GM12865 (cell line): ENCODE results near the gene POLE.

ENCODE experiments used
- DNase-seq: peaks from one replicate; pipeline ENCODE4 v3.0.0; 2010; ENCODE audit warnings: low read depth
- H3K4me3 ChIP-seq: 2 replicates; pipeline ENCODE4 v1.5.1; 2011; ENCODE audit warnings: mild to moderate bottlenecking, low read depth, low read length, control low read depth
- CTCF ChIP-seq: IDR thresholded peaks from 2 replicates; pipeline ENCODE4 v1.5.1; 2011; ENCODE audit warnings: low read length, control low read depth, low read depth, inconsistent platforms; ENCODE audit not compliant: insufficient read depth; ENCODE audit errors: missing control alignments

Gene POLE

DNA sequence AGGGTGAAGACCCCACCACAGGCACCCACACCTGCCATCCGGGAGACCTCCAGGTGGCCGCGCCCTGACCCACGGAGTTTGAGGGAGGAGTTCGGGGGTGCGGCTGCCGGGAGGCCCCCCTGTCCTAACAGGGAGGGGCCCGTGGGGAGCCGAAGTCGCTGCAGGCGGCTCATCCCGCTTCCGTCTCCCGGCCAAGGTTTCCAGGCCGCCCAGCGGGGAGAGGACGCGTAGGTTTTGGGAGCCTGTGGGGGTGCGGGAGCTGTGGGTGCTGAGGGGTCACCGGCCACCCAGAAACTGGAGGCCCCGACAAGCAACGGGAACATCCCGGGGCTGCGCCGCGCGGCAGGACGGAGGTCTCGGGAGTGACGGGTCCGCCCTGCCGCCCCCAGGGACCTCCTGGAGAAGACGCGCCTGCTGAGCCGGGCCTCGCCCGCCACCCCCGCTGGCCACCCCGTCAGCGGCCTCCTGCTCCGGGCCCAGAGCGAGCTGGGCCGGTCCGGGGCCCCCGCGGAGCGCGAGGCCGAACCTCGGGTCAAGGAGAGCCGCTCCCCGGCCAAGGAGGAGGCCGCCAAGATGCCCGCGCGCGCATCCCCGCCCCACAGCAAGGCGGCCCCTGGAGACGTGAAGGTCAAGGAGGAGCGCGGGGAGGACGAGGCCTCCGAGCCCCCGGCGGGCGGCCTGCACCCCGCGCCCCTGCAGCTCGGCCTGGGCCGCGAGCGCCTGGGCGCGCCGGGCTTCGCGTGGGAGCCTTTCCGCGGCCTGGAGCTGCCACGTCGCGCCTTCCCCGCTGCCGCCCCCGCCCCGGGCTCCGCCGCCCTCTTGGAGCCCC is 104.3 kb downstream of the POLE start:
- TF ChIP-seq CTCF = no peak

GRCh38 chr12:132582058-132582420 is 105.1 kb downstream of the POLE start:
- no peak for DNase-seq
- TF ChIP-seq CTCF = no peak
- H3K4me3 ChIP-seq = no peak overlapping the region

More for the DNA sequence above, 104.3 kb downstream of the POLE start:
- H3K4me3 ChIP-seq = no peak overlapping the region
- DNase-seq = no peak

GRCh38 chr12:132581348-132582057 is 105.6 kb downstream of the POLE start:
- DNase-seq = no peak
- TF ChIP-seq CTCF = no peak
- H3K4me3 ChIP-seq = no peak overlapping the region

GRCh38 chr12:132580701-132581292 is 106.3 kb downstream of the POLE start:
- H3K4me3 ChIP-seq = no peak overlapping the region
- no peak for DNase-seq
- TF ChIP-seq CTCF = no peak

- no peak for DNase-seq
- H3K4me3 ChIP-seq = no peak overlapping the region
- TF ChIP-seq CTCF = no peak
Measured at GRCh38 chr12:132579744-132580143, 107.4 kb downstream of the POLE start.

- TF ChIP-seq CTCF = no peak
- DNase-seq = no peak
- no peak overlapping the region for H3K4me3 ChIP-seq
Measured at GRCh38 chr12:132578826-132579225, 108.3 kb downstream of the POLE start.
